Measurements from ENCODE around the gene SATB2. TPM values are rescaled to one million over a fixed set of nuclear protein-coding genes. Genes with fewer than 3 reads are reported as not detected.

The SATB2 gene
- total RNA-seq, 1 experiment from 2014 or later = 13.8 TPM

DNA sequence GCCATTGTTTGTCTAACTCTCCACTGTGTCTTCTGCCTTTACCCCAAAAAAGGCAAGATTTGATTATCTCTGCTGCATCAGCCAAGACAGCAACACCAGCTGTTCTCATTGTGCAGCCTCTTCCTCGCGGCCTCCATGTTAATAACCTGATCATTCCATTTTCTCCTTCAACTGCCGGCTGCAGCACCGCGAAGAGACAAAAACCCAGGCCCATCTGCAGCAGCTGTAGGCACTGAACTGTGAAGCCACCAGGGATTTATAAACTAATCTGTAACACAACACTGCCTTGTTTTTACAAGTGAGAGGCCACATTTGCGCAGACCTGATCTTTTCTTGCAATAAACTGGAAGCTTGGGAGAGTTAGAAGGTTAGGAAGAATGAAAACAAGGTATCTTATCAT is 147.8 kb downstream of the SATB2 start:
- H3K36me3 ChIP-seq (ENCODE audit: control insufficient read depth in 1 of 2, insufficient read depth in 2 of 2, low read length in 2 of 2) = peaks cover 4 to 7% of the 10 kb centered on the region in 2 experiments; a peak in 2 of 4 replicates
- no peaks in the 10 kb centered on the region for H3K27me3 ChIP-seq (ENCODE audit: insufficient read depth, low read length)
- POLR2A ChIA-PET = no interaction called here
- no peaks in the 10 kb centered on the region; the same call in 1 of the 2 replicates for H4K20me1 ChIP-seq (ENCODE audit: insufficient read depth)
- no peaks in the 10 kb centered on the region for H3K4me1 ChIP-seq (ENCODE audit: control insufficient read depth in 1 of 2, insufficient read depth in 2 of 2, low read length in 2 of 2)
- ATAC-seq (no peak), DNase-seq (ENCODE audit: low read depth, low spot score) (no peak)
- no peak overlapping the region for H3K27ac ChIP-seq (ENCODE audit: low read depth, low read length)
- no peaks in the 10 kb centered on the region for H3K9me2 ChIP-seq (ENCODE audit: insufficient read depth)
- no peaks in the 10 kb centered on the region for H3K9me3 ChIP-seq (ENCODE audit: control insufficient read depth in 1 of 2, insufficient read depth in 1 of 2, low read depth in 1 of 2, low read length in 2 of 2)
- CTCF ChIA-PET = no interaction called here
- no TSS peak for BruUV-seq (replicated peaks)
- RAD21 ChIA-PET (ENCODE audit: low non-redundant PET in 1 of 2, low total read pairs in 2 of 2, uncharacterized antibody in 2 of 2, unreplicated experiment in 2 of 2) = no interaction called here
- intact Hi-C loops (cut with micrococcal nuclease) = no loop called here
- H2AFZ ChIP-seq (ENCODE audit: low read depth, low read length, poor library complexity, severe bottlenecking) = no peak overlapping the region
- no peak overlapping the region for H3K9ac ChIP-seq (ENCODE audit: low read length)
- H3K4me2 ChIP-seq (ENCODE audit: low read length) = no peak overlapping the region
- TF ChIP-seq SRF (IDR thresholded peaks at IDR 0.05; ENCODE audit: low read depth) = no peak
- H3K79me2 ChIP-seq (ENCODE audit: insufficient read depth, low read length) = no peaks in the 10 kb centered on the region
- H3K4me3 ChIP-seq (replicated peaks in 1 of 2; ENCODE audit: low read depth in 1 of 2, low read length in 2 of 2) = no peak overlapping the region

- Histone ChIP-seq H3K4me1 (ENCODE audit: control insufficient read depth in 1 of 2, insufficient read depth in 2 of 2, low read length in 2 of 2) (no peaks in the 10 kb centered on the region), H3K79me2 (ENCODE audit: insufficient read depth, low read length) (no peaks in the 10 kb centered on the region), H3K9me3 (ENCODE audit: control insufficient read depth in 1 of 2, insufficient read depth in 1 of 2, low read depth in 1 of 2, low read length in 2 of 2) (no peaks in the 10 kb centered on the region), H3K27me3 (ENCODE audit: insufficient read depth, low read length) (no peaks in the 10 kb centered on the region), H3K4me3 (replicated peaks in 1 of 2; ENCODE audit: low read depth in 1 of 2, low read length in 2 of 2) (no peak overlapping the region), H2AFZ (ENCODE audit: low read depth, low read length, poor library complexity, severe bottlenecking) (no peak overlapping the region), H3K36me3 (ENCODE audit: control insufficient read depth in 1 of 2, insufficient read depth in 2 of 2, low read length in 2 of 2) (peaks cover 4 to 7% of the 10 kb centered on the region in 2 experiments; a peak in 2 of 4 replicates), H3K27ac (ENCODE audit: low read depth, low read length) (no peak overlapping the region), H4K20me1 (ENCODE audit: insufficient read depth) (no peaks in the 10 kb centered on the region; the same call in 1 of the 2 replicates), H3K9ac (ENCODE audit: low read length) (no peak overlapping the region), H3K4me2 (ENCODE audit: low read length) (no peak overlapping the region), H3K9me2 (ENCODE audit: insufficient read depth) (no peaks in the 10 kb centered on the region)
- POLR2A ChIA-PET = no interaction called here
- RAD21 ChIA-PET (ENCODE audit: low non-redundant PET in 1 of 2, low total read pairs in 2 of 2, uncharacterized antibody in 2 of 2, unreplicated experiment in 2 of 2) = no interaction called here
- BruUV-seq (replicated peaks) = no TSS peak
- ATAC-seq (no peak), DNase-seq (ENCODE audit: low read depth, low spot score) (no peak)
- intact Hi-C loops (cut with micrococcal nuclease) = no loop called here
- CTCF ChIA-PET = no interaction called here
- TF ChIP-seq ZBTB33 (IDR thresholded peaks at IDR 0.05; ENCODE audit: extremely low read depth, insufficient replicate concordance, low read length) = no peak
- TF ChIP-seq SP1 (IDR thresholded peaks at IDR 0.05; ENCODE audit: low read depth) = no peak
- no peak for TF ChIP-seq TCF7L2 (IDR thresholded peaks at IDR 0.05; ENCODE audit: borderline replicate concordance, extremely low read depth, insufficient read depth, insufficient read length)
- no peak for TF ChIP-seq POLR2A (IDR thresholded peaks at IDR 0.05; ENCODE audit: borderline replicate concordance, extremely low read depth, insufficient read depth, insufficient read length)
Measured at GRCh38 chr2:199309411-199309810, 148.3 kb downstream of the SATB2 start.

Measured in HCT116 (cell line).